OCI-LY1 (cell line): Measurements from ENCODE around the gene MCF2L.

ENCODE experiments used
- H2AFZ ChIP-seq: fragments of 200-600 bp; sonication (generic), shearing (Covaris generic); 2 replicates; pipeline ENCODE4 v1.6.0; 2014; ENCODE audit warnings: antibody characterized with exemption, mild to moderate bottlenecking, low read length
- H3F3A ChIP-seq: fragments of 200-600 bp; sonication (generic), shearing (Covaris generic); 2 replicates; pipeline ENCODE4 v1.6.0; 2014; ENCODE audit warnings: mild to moderate bottlenecking, antibody characterized with exemption, low read length, moderate library complexity; ENCODE audit not compliant: insufficient read depth
- H3K27ac ChIP-seq: fragments of 200-600 bp; sonication (generic); 2 replicates; pipeline ENCODE4 v1.5.1; 2014; ENCODE audit warnings: low read length, mixed run types, mild to moderate bottlenecking, low read depth; ENCODE audit not compliant: poor library complexity, severe bottlenecking
- H3K27me3 ChIP-seq: fragments of 200-600 bp; sonication (generic); 2 replicates; pipeline ENCODE4 v1.6.0; 2014; ENCODE audit warnings: antibody characterized with exemption, mild to moderate bottlenecking, low read length, moderate library complexity; ENCODE audit not compliant: insufficient read depth
- H3K36me3 ChIP-seq: fragments of 200-600 bp; sonication (generic); 2 replicates; pipeline ENCODE4 v1.6.1; 2014; ENCODE audit warnings: mild to moderate bottlenecking, antibody characterized with exemption, low read length, moderate library complexity, mixed read lengths; ENCODE audit not compliant: insufficient read depth
- H3K4me1 ChIP-seq: fragments of 200-600 bp; sonication (generic); 2 replicates; pipeline ENCODE4 v1.5.1; 2014; ENCODE audit warnings: mild to moderate bottlenecking, low read length, moderate library complexity; ENCODE audit not compliant: insufficient read depth, severe bottlenecking
- H3K4me2 ChIP-seq: fragments of 200-600 bp; sonication (generic), shearing (Covaris generic); 2 replicates; pipeline ENCODE4 v1.6.1; 2014; ENCODE audit warnings: low read length
- H3K4me3 ChIP-seq: fragments of 200-600 bp; sonication (generic); 2 replicates; pipeline ENCODE4 v1.5.1; 2014; ENCODE audit warnings: low read length, low read depth, mild to moderate bottlenecking, mixed read lengths; ENCODE audit not compliant: poor library complexity, severe bottlenecking
- H3K79me2 ChIP-seq: fragments of 200-600 bp; shearing (Covaris generic); 2 replicates; pipeline ENCODE4 v1.6.1; 2016; ENCODE audit warnings: mixed run types, low read length, mixed read lengths; ENCODE audit not compliant: insufficient read depth
- H3K9ac ChIP-seq: fragments of 200-600 bp; sonication (generic), shearing (Covaris generic); 2 replicates; pipeline ENCODE4 v1.6.1; 2014; ENCODE audit warnings: mild to moderate bottlenecking, low read length, mixed read lengths
- H3K9me2 ChIP-seq: fragments of 200-600 bp; sonication (generic), shearing (Covaris generic); 2 replicates; pipeline ENCODE4 v1.6.1; 2014; ENCODE audit warnings: low read depth, mild to moderate bottlenecking, low read length, mixed read lengths
- H3K9me3 ChIP-seq: fragments of 200-600 bp; shearing (Covaris generic); 2 replicates; pipeline ENCODE4 v1.6.1; 2014; ENCODE audit warnings: low read length, mixed read lengths
- H4K20me1 ChIP-seq: fragments of 200-600 bp; sonication (generic), shearing (Covaris generic); 2 replicates; pipeline ENCODE4 v1.6.0; 2016; ENCODE audit warnings: mild to moderate bottlenecking, low read length; ENCODE audit not compliant: insufficient read depth
- CTCF ChIP-seq: fragments of 200-600 bp; sonication (generic), shearing (Covaris generic); IDR thresholded peaks from 2 replicates; pipeline ENCODE4 v1.5.1; 2017; ENCODE audit warnings: mild to moderate bottlenecking, antibody characterized with exemption, low read length, moderate library complexity, mixed read lengths
- EZH2 ChIP-seq: fragments of 200-600 bp; sonication (generic), shearing (Covaris generic); IDR thresholded peaks from 2 replicates; pipeline ENCODE4 v1.8.0; 2017; ENCODE audit warnings: borderline replicate concordance, mixed run types, mild to moderate bottlenecking, antibody characterized with exemption, low read length, moderate library complexity, mixed read lengths

MCF2L gene

GRCh38 chr13:113090415-113090770, 121.4 kb downstream of the MCF2L start:
- Histone ChIP-seq H3F3A (no peaks in the 10 kb centered on the region), H3K4me2 (no peak overlapping the region), H3K9ac (no peak overlapping the region), H3K36me3 (no peaks in the 10 kb centered on the region), H4K20me1 (no peaks in the 10 kb centered on the region), H3K9me3 (no peaks in the 10 kb centered on the region), H3K79me2 (no peaks in the 10 kb centered on the region), H2AFZ (no peak overlapping the region), H3K27me3 (peaks cover 20% of the 10 kb centered on the region), H3K4me3 (no peak overlapping the region), H3K9me2 (no peaks in the 10 kb centered on the region), H3K4me1 (no peaks in the 10 kb centered on the region), H3K27ac (no peak overlapping the region)
- TF ChIP-seq EZH2 = no peak
- TF ChIP-seq CTCF = no peak

- no peak for TF ChIP-seq EZH2
- Histone ChIP-seq H3K27ac (no peak overlapping the region), H3K36me3 (no peaks in the 10 kb centered on the region), H4K20me1 (no peaks in the 10 kb centered on the region), H3F3A (no peaks in the 10 kb centered on the region), H2AFZ (no peak overlapping the region), H3K9ac (no peak overlapping the region), H3K27me3 (peaks cover 20% of the 10 kb centered on the region), H3K79me2 (no peaks in the 10 kb centered on the region), H3K4me2 (no peak overlapping the region), H3K4me3 (no peak overlapping the region), H3K9me2 (no peaks in the 10 kb centered on the region), H3K4me1 (no peaks in the 10 kb centered on the region), H3K9me3 (no peaks in the 10 kb centered on the region)
Measured at GRCh38 chr13:113090806-113091205, 121.8 kb downstream of the MCF2L start.

GRCh38 chr13:113091211-113091771, 122.3 kb downstream of the MCF2L start:
- H3F3A ChIP-seq = no peaks in the 10 kb centered on the region
- TF ChIP-seq CTCF (no peak), EZH2 (no peak)
- no peaks in the 10 kb centered on the region for H3K9me2 ChIP-seq
- H3K9ac ChIP-seq = no peak overlapping the region
- no peak overlapping the region for H3K27ac ChIP-seq
- H3K4me2 ChIP-seq = no peak overlapping the region
- H3K9me3 ChIP-seq = no peaks in the 10 kb centered on the region
- no peaks in the 10 kb centered on the region for H3K4me1 ChIP-seq
- H3K79me2 ChIP-seq = no peaks in the 10 kb centered on the region
- no peak overlapping the region for H2AFZ ChIP-seq
- no peaks in the 10 kb centered on the region for H4K20me1 ChIP-seq
- H3K27me3 ChIP-seq = peaks cover 20% of the 10 kb centered on the region
- H3K36me3 ChIP-seq = no peaks in the 10 kb centered on the region
- H3K4me3 ChIP-seq = no peak overlapping the region
